NK-92 (cell line): Measurements from ENCODE around the gene ITGAV.

Source experiments
- DNase-seq: peaks from one replicate; lab custom pipeline; 2025; ENCODE audit not compliant: unreplicated experiment; lab: John Stamatoyannopoulos, UW

ITGAV gene

GRCh38 chr2:186716004-186716403 is 126.1 kb downstream of the ITGAV start:
- no peak for DNase-seq

- DNase-seq: no peak
Observed at GRCh38 chr2:186716899-186717298, 127.0 kb downstream of the ITGAV start.

- no peak for DNase-seq
Observed at GRCh38 chr2:186717320-186718007, 127.6 kb downstream of the ITGAV start.

GRCh38 chr2:186718122-186718521 is 128.3 kb downstream of the ITGAV start:
- no peak for DNase-seq

- no peak for DNase-seq
Observed at GRCh38 chr2:186718903-186719302, 129.0 kb downstream of the ITGAV start.

- DNase-seq: no peak
Observed at GRCh38 chr2:186721956-186722355, 132.1 kb downstream of the ITGAV start.

GRCh38 chr2:186724736-186725135 is 134.9 kb downstream of the ITGAV start:
- DNase-seq: no peak

GRCh38 chr2:186725783-186726182 is 135.9 kb downstream of the ITGAV start:
- DNase-seq: no peak

- DNase-seq: no peak
Observed at GRCh38 chr2:186726938-186727337, 137.1 kb downstream of the ITGAV start.

GRCh38 chr2:186728631-186729030 is 138.8 kb downstream of the ITGAV start:
- no peak for DNase-seq
